GM19238 (cell line): ENCODE results near the gene KCNJ6.

Experiments used
- DNase-seq: peaks from one replicate; pipeline ENCODE4 v3.0.0; 2011; ENCODE audit warnings: low spot score; ENCODE audit not compliant: insufficient read length

The KCNJ6 gene

DNA sequence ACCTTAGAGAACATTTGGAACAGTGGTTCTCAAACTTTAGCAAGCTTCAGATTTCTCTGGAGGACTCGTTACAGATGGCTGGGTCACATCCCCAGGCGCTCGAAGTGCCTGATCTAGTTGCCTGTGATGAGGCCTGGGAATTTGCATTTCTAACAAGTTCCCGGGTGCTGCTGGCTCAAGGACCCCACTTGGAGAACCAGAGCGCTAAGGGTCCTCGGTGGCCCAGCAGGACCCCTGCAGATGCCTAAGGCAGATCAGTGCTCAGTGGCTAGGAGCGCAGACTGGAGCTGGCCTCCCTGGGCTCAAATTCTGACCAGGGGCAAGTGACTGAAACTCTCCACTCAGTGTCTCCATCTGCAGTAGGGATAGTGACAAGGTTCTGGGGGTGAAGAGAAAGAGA is 341.5 kb downstream of the KCNJ6 start:
- no peak for DNase-seq

DNA sequence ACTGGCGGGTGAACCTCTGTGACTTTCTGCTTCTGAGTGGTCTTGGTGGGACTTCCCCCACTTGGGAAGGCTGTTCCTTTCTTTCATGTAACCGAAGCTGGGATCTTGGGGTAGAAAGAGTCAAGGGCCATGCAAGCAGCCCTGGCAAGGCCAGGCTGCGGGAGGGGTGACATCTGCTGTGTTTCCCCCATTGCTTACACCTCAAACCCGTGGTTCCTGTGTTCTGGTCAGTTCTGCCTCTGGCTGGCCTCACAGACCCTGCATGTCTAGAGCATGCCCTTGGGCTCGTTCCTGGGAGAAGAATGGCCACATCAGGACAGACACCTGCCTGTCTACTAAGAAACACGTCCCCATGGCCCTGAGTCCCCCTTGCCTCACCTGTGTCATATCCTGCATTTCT is 341.9 kb downstream of the KCNJ6 start:
- DNase-seq, result no peak

DNA sequence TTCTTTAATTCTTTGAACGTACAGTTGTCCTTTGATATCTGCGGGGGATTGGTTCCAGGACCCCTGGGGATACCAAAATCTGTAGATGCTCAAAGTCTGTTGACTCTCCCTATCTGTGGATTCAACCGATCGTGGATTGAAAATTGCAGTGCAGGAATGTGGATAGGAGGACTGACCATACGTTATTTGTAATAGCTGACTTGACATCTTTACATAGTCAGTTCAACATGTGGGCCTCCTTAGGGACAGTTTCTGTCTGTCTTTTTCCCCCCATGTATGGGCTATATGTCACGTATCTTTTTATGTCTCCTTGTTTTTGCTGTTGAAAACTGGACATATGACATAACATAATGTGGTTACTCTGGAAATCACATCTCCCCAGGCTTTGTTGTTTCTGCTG is 344.8 kb downstream of the KCNJ6 start:
- DNase-seq, result no peak

DNA sequence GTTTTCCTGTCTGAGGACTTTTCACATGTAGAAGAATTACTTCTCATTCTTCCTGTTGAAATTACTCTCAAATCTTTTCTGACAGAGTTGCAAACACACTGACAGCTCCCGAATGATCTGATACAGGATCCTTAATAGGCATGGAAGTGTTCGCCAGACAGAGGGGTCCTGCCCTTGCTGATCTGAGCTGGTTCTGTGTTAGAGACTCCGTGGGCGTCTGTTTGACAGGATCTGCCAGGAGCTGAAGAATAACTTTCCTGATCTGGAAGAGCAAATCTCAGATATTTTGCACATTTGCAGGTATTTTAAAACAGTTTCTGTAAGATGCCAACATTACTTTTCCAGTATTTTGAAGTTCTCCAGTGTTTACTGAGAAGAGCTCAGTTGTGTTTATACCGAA is 347.3 kb downstream of the KCNJ6 start:
- DNase-seq, result no peak

DNA sequence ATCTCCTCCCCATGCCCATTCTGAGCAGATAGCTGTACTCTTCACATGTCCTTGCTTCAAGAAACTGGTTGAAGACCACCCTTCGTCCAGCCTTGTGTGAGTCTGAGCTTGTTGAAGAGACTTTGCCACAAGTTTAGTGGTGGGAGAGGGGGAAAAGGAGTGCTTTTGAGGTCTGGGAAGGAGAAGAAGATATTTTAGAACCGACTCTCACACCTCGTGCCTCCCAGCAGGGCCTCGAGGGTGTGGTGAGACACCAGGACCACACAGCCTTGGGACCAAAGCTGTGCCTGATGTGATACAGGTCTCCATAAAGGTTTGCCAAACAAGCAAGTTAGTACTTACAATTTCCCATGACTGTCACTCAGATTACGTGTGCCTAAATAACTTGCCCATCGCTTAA is 347.8 kb downstream of the KCNJ6 start:
- DNase-seq, result no peak

DNA sequence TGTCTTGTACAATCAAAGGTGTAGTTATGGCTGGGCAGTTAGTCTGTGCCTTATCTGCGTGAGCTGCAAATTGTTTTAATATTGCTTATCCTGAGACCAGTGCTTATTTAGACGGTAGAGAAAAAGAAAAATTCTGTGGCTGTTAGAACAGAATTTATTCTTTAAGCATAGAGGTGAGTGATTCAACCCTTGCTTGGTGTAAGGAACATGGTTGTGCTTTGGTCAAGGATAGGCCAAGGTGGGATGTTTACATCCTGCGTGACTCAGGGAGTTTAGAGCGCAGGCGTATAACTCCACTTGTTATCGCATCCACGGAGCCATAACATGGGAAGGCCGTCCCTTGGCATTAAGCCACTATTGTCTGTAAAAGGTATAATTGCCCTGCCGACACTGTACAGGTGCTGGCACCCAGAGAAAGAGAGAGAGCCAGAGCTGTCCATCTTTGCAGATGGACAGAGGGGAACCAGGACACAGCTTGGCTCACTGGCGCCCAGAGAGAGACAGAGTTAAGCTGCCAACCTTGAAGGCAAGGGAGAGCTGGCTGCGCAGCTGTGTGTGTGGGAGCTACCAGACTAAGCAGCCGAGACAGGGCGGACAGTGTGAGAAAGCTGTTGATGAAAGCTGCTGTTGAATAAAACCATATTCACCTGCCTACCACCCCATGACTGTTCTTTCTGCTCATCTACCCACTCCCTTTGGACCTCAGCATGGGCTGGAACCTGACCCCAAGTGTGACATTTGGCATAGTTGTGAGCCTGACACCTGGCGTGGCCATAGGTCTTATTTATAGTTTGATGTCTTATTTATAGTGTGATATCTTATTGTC is 349.3 kb downstream of the KCNJ6 start:
- DNase-seq, result no peak

DNA sequence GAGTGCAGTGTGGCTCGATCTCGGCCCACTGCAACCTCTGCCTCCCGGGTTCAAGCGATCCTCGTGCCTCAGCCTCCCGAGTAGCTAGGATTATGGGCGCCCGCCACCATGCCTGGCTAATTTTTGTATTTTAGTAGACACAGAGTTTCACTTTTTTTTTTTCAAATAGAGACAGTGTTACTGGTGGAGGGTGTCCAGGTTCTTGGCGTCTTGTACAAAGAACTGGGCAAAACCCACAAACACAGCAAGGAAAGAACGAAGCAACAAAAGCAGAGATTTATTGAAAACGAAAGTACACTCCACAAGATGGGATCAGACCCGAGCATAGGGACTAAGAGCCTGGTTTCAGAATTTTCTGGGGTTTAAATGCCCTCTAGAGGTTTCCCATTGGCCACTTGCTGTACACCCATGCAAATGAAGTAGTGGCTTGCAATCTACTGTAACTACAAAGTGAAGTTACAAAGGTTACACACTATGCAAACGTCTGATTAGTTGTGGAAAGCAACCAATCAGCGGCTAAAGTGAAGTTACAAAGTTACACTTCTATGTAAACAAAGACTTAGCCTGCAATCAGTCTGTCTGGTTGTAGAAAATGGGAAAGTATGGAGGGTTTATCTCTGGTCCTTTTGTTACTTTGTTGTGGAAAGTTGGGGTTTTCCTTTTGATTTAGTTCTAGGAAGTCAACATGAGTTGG is 350.6 kb downstream of the KCNJ6 start:
- no peak for DNase-seq

DNA sequence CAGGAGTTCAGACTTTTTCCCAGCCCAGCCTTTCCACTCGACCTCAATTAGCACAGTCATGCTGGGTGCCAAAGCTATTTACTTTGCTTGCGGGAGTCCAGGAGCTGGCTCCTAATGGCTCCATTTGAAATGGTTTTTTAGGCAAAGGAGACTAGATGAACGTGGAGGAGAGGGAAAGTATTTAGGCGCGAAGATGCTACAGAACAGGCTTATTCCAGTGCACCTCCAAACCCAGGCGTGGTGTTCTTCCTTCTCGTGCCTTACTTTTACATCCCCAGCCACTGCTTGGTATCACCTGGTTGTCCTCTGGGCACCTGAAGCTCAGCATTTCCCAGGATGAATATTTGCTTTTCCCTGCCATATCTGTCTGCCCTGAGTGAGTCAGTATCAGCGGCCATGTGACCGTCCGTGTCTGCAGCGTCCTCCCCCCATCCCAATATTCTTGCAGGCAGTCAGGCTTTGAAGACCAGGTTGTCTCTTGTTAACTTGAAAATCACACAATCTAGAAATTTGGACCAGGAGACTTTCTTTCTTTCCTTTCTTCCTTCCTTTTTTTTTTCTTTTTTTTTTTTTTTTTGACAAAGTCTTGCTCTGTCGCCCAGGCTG is 351.2 kb downstream of the KCNJ6 start:
- DNase-seq, result no peak

DNA sequence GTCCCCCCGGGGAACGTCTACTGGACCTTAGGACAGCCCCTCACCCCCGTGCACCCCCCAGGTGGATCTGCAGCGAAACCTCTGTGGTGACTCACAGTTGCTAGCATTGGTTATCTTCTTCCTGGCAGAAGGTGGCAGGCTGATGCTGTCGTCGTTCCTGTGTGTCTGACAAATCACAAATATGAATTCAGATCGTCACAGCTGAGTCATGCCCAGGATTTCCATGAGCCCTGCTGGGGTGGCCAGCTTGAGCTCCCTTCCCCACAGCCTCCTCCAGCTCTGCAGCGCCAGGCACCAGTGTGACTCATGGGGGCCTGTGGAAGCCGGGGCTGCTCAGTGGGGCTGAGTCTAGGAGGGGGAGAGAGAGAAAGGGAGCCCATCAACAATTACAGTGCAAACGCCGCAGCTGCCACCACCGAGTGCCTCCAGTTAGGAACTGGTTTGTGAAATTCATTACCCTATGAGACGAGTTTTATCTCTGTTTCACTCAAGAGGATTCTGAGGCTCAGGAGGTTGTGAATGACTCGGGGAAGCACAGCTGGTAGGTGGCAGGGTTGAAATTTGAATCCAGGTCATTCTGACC is 351.8 kb downstream of the KCNJ6 start:
- DNase-seq, result peak; percentile 19

DNA sequence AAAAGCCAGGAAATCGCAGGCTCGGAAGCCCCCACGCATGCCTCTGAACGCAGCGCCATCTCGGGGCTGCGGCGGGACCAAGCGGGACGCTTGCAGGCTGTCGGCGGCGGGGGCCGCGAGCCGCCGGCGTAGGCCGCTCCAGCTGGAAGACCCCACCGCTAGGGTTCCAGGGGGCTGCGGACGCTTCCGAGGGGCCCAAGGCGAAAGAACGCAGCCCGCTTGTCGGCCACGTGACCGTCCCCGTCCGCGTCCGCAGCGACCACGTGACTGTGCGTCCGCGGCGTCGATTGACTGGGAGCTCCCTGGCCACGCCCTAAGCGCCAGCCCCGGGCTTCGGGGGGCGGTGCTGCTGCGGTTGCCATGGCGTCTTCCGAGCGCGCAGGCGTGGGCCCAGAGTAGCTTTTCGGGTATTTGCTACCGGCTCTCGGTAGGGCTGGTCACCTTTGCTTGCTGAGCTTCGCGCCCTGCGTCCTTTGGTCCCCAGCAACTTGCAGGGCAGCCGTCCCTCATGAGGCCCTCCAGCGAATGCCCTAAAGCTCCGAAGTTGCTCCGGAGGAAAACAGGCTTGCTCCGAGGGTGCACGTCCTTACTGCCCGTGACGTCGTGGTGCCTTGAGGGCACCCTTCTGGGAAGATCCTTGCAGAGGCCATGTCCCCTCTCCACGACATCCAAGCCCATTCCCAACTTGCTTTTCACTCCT is 352.5 kb downstream of the KCNJ6 start:
- DNase-seq, result peak; percentile 91

DNA sequence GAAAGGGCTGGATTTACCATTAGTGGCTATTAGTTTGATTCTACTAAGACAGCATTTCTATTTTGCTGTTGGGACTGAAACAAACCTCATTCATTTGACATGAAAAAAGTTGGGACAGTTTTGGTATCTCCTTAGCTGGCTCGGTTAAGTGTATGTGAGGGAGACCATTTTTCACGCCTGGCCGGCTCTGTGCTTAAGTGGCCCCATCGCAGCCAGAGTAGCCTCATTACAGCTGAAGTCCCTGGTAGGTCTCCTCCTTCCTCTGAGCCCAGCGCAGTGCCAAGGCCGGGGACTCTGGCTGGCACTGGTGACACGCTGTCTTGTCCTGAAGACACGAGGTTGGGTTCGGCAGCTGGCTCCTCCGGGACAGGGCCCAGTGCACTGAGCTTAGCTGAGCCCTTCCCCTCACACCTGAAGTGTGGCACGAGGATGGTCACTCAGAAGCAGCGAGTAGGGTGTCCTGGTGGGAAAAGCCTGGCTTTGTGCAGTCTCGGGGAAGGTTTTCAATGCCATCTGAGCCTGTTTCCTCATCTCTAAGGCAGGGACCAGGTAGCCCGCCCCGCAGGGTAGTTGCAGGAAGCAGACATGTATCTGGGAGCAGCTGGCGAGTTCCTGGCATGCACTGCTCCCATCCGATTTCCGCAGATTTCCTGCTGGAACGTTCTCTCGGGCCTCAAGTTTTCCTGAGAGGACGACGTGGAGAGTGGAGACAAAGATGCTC is 353.2 kb downstream of the KCNJ6 start:
- no peak for DNase-seq

DNA sequence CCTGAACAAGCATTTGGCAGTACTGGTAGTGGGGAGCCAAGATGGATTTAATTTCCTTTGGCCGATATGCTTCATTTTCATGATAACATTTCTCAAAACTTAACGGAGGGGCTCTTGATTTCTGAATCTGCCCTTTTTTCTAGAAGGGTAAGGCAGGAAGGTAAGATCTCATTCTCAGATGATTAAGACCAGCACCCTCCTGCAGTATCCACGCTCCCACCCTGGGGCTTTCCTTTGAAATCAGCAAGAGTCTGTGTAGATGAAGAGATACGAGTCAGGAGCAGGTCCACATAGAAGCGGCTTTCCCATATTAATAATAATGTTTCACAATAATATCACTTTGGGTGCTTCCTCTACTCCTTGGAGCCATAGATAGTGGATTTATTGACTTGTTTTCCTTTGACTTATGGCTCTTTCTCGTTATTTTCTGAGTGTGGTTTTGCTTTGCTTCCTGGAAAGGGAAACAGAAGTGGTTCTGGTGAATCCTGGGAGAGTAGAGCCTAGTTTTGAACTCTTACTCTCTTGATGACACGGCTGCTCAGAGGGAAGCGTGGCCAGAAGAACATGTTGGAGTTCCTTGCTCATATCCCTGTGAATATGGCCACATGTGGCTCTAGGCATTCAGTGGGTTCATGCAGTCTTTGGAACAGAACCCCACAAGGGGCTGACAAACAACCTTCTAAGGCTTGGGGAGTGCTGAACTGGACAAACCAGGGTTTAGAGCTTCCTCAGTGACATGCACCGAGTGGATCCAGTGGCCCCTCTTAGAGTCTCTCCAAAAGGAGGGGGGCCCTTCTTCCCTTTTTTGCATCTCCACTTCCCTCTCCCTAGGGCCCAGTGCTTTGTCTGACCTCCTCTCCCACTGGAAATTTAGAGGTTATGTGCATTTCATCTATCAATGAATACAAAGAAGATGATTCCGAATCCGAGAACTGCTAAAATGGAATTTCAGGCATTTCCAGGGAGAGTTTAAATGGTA is 354.0 kb downstream of the KCNJ6 start:
- no peak for DNase-seq

DNA sequence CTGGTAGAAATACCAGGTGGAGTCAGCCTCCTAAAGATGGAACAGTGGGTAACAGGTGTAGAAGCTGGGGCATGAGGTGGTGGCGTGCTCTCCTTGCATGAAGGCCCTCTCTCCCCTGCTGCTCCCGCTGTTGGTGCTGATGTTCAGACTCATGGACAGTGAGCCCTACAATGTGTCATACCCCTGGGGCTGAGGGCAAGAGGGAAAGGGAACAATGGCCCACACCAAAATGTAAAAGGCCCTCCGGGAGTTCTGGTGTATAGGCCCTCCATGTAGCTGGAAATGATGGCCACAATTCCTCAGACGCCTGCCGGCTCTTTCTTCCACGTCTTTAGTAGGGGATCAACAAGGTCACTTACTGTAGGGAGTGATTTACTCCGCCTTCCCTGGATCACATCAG is 354.8 kb downstream of the KCNJ6 start:
- no peak for DNase-seq

DNA sequence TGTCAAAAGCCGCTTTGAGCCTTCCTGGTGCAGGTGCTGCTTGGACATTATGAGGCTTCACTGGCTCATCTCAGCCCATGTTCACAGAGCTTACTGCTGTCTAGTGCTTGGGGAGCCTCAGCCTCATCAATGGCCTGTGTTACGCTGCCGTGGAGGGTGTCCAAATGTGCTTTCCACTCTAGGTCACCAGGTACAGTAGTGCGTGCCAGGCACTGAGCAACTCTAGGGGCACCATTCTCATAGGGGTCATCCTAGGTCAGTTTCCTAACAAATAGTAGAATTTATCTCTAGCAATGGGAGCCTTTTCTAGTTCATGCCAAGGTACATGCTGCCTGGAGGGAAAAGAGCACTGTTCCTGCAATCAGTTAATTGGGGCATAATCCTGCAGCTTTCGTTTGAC is 355.9 kb downstream of the KCNJ6 start:
- no peak for DNase-seq

DNA sequence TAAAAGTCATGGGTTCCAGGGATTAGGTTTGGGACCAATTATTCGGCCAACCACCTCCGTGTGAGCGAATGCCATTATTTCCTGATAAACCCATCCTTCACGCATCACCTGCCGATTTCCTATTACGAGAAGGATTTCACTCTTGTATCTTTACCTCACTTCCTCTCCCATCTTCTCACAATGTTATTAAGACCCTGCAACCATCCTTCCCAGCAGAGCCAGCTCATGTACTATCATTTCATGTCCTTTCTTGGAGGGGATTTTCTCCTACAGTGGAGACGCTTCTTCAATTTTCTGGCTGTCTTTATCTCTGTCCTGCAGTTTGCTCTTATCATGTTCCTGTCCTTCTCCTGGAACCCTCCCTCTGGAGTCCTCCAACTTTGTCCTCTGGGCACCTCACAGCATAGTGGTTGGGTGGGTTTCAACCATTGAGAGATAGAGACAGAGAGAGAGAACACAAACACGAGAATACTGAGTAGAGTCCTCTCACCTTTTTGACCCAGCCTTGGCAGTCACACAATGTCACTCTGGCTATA is 357.5 kb downstream of the KCNJ6 start:
- DNase-seq, result no peak
